Body of pancreas (tissue), 4 donors: ENCODE data around the gene CLDN8.

ENCODE experiments used
- POLR2A ChIP-seq, 3 donors: fragments of 450-650 bp; IDR thresholded peaks; one replicate each; pipeline ENCODE4 v1.6.1; 2016; ENCODE audit warnings: antibody characterized with exemption in 3 of 3, mild to moderate bottlenecking in 2 of 3
- TF ChIP-seq, protein P1 (sequence below), 7 experiments: fragments of 450-650 bp in 4 of 7; fragments of 200-600 bp in 3 of 7; sonication (generic) in 3 of 7; IDR thresholded peaks; one replicate each; pipeline ENCODE4 v1.5.1; 2016 to 2019; ENCODE audit warnings: antibody characterized with exemption in 7 of 7

DNA sequence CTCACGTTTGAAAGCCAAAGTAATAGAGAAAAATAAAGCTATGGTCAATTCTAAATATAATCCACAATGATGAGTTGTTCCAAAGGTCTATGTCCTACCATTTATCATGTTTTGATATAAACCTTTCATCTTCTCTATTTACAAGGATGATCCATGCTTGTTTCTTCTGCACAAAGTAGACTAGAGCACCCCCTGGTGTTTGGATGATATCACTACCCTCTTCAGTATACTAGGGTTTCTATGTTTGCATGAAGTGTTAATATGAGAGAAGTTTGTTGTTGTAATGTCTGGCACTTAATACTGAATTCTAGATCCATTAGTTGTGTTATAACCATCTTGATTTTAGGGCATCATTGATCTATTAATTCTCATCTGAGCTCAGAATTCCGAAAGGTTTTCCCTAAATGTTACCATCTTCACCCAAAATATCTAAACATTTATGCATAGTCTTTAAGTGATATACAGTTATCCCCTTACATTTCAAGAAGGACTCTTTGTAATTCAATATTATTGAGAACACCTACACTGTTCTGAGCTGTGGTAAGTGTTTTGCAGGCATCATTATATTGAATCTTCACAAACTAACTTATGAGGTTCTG, 21.1 kb downstream of the CLDN8 start:
- TF ChIP-seq, protein P1, sequence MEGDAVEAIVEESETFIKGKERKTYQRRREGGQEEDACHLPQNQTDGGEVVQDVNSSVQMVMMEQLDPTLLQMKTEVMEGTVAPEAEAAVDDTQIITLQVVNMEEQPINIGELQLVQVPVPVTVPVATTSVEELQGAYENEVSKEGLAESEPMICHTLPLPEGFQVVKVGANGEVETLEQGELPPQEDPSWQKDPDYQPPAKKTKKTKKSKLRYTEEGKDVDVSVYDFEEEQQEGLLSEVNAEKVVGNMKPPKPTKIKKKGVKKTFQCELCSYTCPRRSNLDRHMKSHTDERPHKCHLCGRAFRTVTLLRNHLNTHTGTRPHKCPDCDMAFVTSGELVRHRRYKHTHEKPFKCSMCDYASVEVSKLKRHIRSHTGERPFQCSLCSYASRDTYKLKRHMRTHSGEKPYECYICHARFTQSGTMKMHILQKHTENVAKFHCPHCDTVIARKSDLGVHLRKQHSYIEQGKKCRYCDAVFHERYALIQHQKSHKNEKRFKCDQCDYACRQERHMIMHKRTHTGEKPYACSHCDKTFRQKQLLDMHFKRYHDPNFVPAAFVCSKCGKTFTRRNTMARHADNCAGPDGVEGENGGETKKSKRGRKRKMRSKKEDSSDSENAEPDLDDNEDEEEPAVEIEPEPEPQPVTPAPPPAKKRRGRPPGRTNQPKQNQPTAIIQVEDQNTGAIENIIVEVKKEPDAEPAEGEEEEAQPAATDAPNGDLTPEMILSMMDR (IDR thresholded peaks at IDR 0.05) = peak in 6 of 7 experiments; percentile 32 to 50 (median 42)
- no peak for TF ChIP-seq POLR2A (IDR thresholded peaks at IDR 0.05)
